HEK293 (cell line): ENCODE results near the gene SLC38A5.

Experiments
- CTCF ChIA-PET: fragments of 350-600 bp; formaldehyde crosslinking; extraction: SDS; loops from one replicate; lab custom pipeline; 2021; ENCODE audit warnings: antibody characterized with exemption; lab: Yijun Ruan, JAX
- POLR2A ChIA-PET: fragments of 300-600 bp; formaldehyde crosslinking; extraction: SDS; loops from one replicate; lab custom pipeline; 2020; ENCODE audit warnings: antibody characterized with exemption, inconsistent platforms; lab: Yijun Ruan, JAX
- H3K27ac ChIP-seq: fragments of 200-500 bp; sonication (Bioruptor generic); 2 replicates; pipeline ENCODE4 v1.5.1; 2014; ENCODE audit warnings: low read depth, low read length, control low read depth, inconsistent platforms; ENCODE audit errors: extremely low read depth
- H3K36me3 ChIP-seq, 2 experiments: fragments of 200-500 bp in 1 of 2; sonication (Bioruptor generic) in 1 of 2; 1 replicate in 1 of 2; 2 replicates in 1 of 2; pipeline ENCODE4 v1.5.1; 2014 to 2017; ENCODE audit warnings: inconsistent platforms in 2 of 2, low read length in 2 of 2; ENCODE audit not compliant: control insufficient read depth in 2 of 2, insufficient read depth in 1 of 2
- H3K4me1 ChIP-seq: fragments of 200-500 bp; sonication (Bioruptor generic); 2 replicates; pipeline ENCODE4 v1.5.1; 2014; ENCODE audit warnings: mild to moderate bottlenecking, low read length, inconsistent platforms; ENCODE audit not compliant: control insufficient read depth, insufficient read depth
- H3K4me3 ChIP-seq: 2 replicates; pipeline ENCODE4 v1.5.1; 2011; ENCODE audit warnings: low read depth, mild to moderate bottlenecking, control low read depth, low read length, moderate library complexity
- H3K9me3 ChIP-seq: fragments of 200-500 bp; sonication (Bioruptor generic); 2 replicates; pipeline ENCODE4 v1.5.1; 2014; ENCODE audit warnings: low read depth, low read length, inconsistent platforms; ENCODE audit not compliant: control insufficient read depth, insufficient read depth
- AEBP2 ChIP-seq: fragments of 450-650 bp; formaldehyde crosslinking; IDR thresholded peaks from 2 replicates; pipeline ENCODE4 v1.5.1; 2016; ENCODE audit warnings: missing biosample characterization, missing genetic modification characterization, borderline replicate concordance
- SETDB1 ChIP-seq: IDR thresholded peaks from one replicate; pipeline ENCODE4 v1.6.1; 2017; ENCODE audit warnings: mild to moderate bottlenecking, low read length, moderate library complexity, mixed read lengths; ENCODE audit not compliant: insufficient read length
- YY1 ChIP-seq: fragments of 450-650 bp; formaldehyde crosslinking; IDR thresholded peaks from 2 replicates; pipeline ENCODE4 v1.5.1; 2018; ENCODE audit warnings: missing biosample characterization, missing genetic modification characterization
- ZBTB44 ChIP-seq: fragments of 450-650 bp; IDR thresholded peaks from 2 replicates; pipeline ENCODE4 v1.5.1; 2018; ENCODE audit warnings: missing biosample characterization, mild to moderate bottlenecking, missing genetic modification characterization
- ZNF157 ChIP-seq: fragments of 450-650 bp; formaldehyde crosslinking; IDR thresholded peaks from 2 replicates; pipeline ENCODE4 v1.5.1; 2016; ENCODE audit warnings: missing biosample characterization, missing genetic modification characterization
- ZNF202 ChIP-seq: fragments of 450-650 bp; formaldehyde crosslinking; IDR thresholded peaks from 2 replicates; pipeline ENCODE4 v1.5.1; 2016; ENCODE audit warnings: missing biosample characterization, missing genetic modification characterization, borderline replicate concordance
- ZNF23 ChIP-seq: fragments of 450-650 bp; formaldehyde crosslinking; IDR thresholded peaks from 2 replicates; pipeline ENCODE4 v1.5.1; 2016; ENCODE audit warnings: missing biosample characterization, missing genetic modification characterization, borderline replicate concordance
- ZNF239 ChIP-seq: fragments of 450-650 bp; formaldehyde crosslinking; IDR thresholded peaks from 2 replicates; pipeline ENCODE4 v1.5.1; 2016; ENCODE audit warnings: missing biosample characterization, missing genetic modification characterization
- ZNF433 ChIP-seq: fragments of 450-650 bp; formaldehyde crosslinking; IDR thresholded peaks from 2 replicates; pipeline ENCODE4 v1.5.1; 2016; ENCODE audit warnings: missing biosample characterization, missing genetic modification characterization, low read depth
- ZNF518A ChIP-seq: fragments of 450-650 bp; formaldehyde crosslinking; conservative IDR thresholded peaks from 2 replicates; pipeline ENCODE4 v1.5.1; 2016; ENCODE audit warnings: low read depth, missing biosample characterization, missing genetic modification characterization
- ZNF639 ChIP-seq: fragments of 450-650 bp; formaldehyde crosslinking; IDR thresholded peaks from 2 replicates; pipeline ENCODE4 v1.5.1; 2016; ENCODE audit warnings: missing biosample characterization, missing genetic modification characterization
- ZNF670 ChIP-seq: fragments of 450-650 bp; formaldehyde crosslinking; IDR thresholded peaks from 2 replicates; pipeline ENCODE4 v1.5.1; 2016; ENCODE audit warnings: missing biosample characterization, missing genetic modification characterization, low read depth
- ZNF830 ChIP-seq: fragments of 450-650 bp; IDR thresholded peaks from 2 replicates; pipeline ENCODE4 v1.5.0; 2018; ENCODE audit warnings: missing biosample characterization, missing genetic modification characterization, low read depth, mild to moderate bottlenecking, moderate library complexity
- ZSCAN30 ChIP-seq: fragments of 450-650 bp; IDR thresholded peaks from 2 replicates; pipeline ENCODE4 v1.5.1; 2018; ENCODE audit warnings: missing biosample characterization, mild to moderate bottlenecking, missing genetic modification characterization, moderate library complexity
- ZSCAN4 ChIP-seq: fragments of 450-650 bp; formaldehyde crosslinking; IDR thresholded peaks from 2 replicates; pipeline ENCODE4 v1.5.1; 2017; ENCODE audit warnings: missing biosample characterization, missing genetic modification characterization

Gene SLC38A5

GRCh38 chrX:48493890-48494364, 23.9 kb upstream of the SLC38A5 start:
- Histone ChIP-seq H3K9me3 (no peaks in the 10 kb centered on the region), H3K4me3 (no peak overlapping the region), H3K36me3 (no peaks in the 10 kb centered on the region), H3K4me1 (no peaks in the 10 kb centered on the region), H3K27ac (no peak overlapping the region)
- TF ChIP-seq YY1 (tag by site-specific recombination) = no peak
- TF ChIP-seq ZNF23 (tag by site-specific recombination) = no peak
- no peak for TF ChIP-seq SETDB1
- TF ChIP-seq ZNF239 (tag by site-specific recombination) = no peak
- POLR2A ChIA-PET = no interaction called here
- CTCF ChIA-PET = interaction anchor here (0.6 to 1.7 kb wide), 11 partner anchors 13 to 547 kb away, joined by 3 to 8 read pairs (median 4); no protein-coding TSS in a partner anchor

- TF ChIP-seq AEBP2 (tag by site-specific recombination) = no peak
- no peak for TF ChIP-seq ZNF670 (tag by site-specific recombination)
- TF ChIP-seq ZNF202 (tag by site-specific recombination) = no peak
- TF ChIP-seq ZNF639 (tag by site-specific recombination) = no peak
- TF ChIP-seq ZNF830 (tag by site-specific recombination) = no peak
- TF ChIP-seq ZSCAN30 = no peak
- Histone ChIP-seq H3K9me3 (no peaks in the 10 kb centered on the region), H3K4me3 (no peak overlapping the region), H3K27ac (no peak overlapping the region), H3K4me1 (no peaks in the 10 kb centered on the region), H3K36me3 (peaks cover 0 to 3% of the 10 kb centered on the region in 2 experiments; a peak in 1 of 3 replicates)
- POLR2A ChIA-PET = no interaction called here
- CTCF ChIA-PET = interaction anchor here (0.7 to 1.7 kb wide), 2 partner anchors 408 to 1592 kb away, joined by 3 to 5 read pairs; no protein-coding TSS in a partner anchor
Measured at GRCh38 chrX:48492293-48492910, 22.3 kb upstream of the SLC38A5 start.

- TF ChIP-seq ZNF518A (tag by site-specific recombination) (no peak), ZSCAN4 (tag by site-specific recombination) (peak; percentile 90), ZNF433 (tag by site-specific recombination) (no peak), ZNF157 (tag by site-specific recombination) (no peak), ZBTB44 (tag by site-specific recombination) (no peak)
- Histone ChIP-seq H3K27ac (no peak overlapping the region), H3K36me3 (peaks cover 0 to 7% of the 10 kb centered on the region in 2 experiments; a peak in 1 of 3 replicates), H3K4me1 (no peaks in the 10 kb centered on the region), H3K9me3 (no peaks in the 10 kb centered on the region), H3K4me3 (no peak overlapping the region)
- CTCF ChIA-PET = interaction anchor here (0.7 kb wide), 1 partner anchor 1592 kb away, joined by 3 read pairs; no protein-coding TSS in a partner anchor
- POLR2A ChIA-PET = no interaction called here
Measured at GRCh38 chrX:48491809-48492208, 21.7 kb upstream of the SLC38A5 start.
